CD4-positive, alpha-beta T cell treated with Interleukin-15 for 4 hours (primary cell): Measurements from ENCODE around the gene PLET1.

Source experiments
- DNase-seq: peaks from one replicate; pipeline ENCODE4 v3.0.0-alpha.2; 2020; ENCODE audit warnings: low spot score

PLET1 gene

GRCh38 chr11:112238041-112238440, 22.6 kb downstream of the PLET1 start:
- DNase-seq, result no peak

- DNase-seq, result no peak
Observed at GRCh38 chr11:112237451-112237850, 23.2 kb downstream of the PLET1 start.

- no peak for DNase-seq
Observed at GRCh38 chr11:112235750-112236390, 24.8 kb downstream of the PLET1 start.

GRCh38 chr11:112231952-112232351, 28.7 kb downstream of the PLET1 start:
- DNase-seq, result no peak

- no peak for DNase-seq
Observed at GRCh38 chr11:112229746-112230433, 30.8 kb downstream of the PLET1 start.

- DNase-seq, result no peak
Observed at GRCh38 chr11:112229159-112229558, 31.5 kb downstream of the PLET1 start.

- no peak for DNase-seq
Observed at GRCh38 chr11:112228706-112229105, 32.0 kb downstream of the PLET1 start.

GRCh38 chr11:112227471-112227870, 33.2 kb downstream of the PLET1 start:
- DNase-seq, result no peak

- DNase-seq, result no peak
Observed at GRCh38 chr11:112226831-112227401, 33.7 kb downstream of the PLET1 start.

GRCh38 chr11:112226062-112226830, 34.4 kb downstream of the PLET1 start, which contains the start of gene PTS:
Gene PTS, plus strand, starts transcription at chr11:112226428. Its CDS starts 16 bp downstream, at chr11:112226444.
- peak; percentile 83 for DNase-seq

- DNase-seq, result no peak
Observed at GRCh38 chr11:112225753-112226061, 35.0 kb downstream of the PLET1 start.

- no peak for DNase-seq
Observed at GRCh38 chr11:112223754-112224532, 36.7 kb downstream of the PLET1 start.

- DNase-seq, result no peak
Observed at GRCh38 chr11:112223121-112223520, 37.5 kb downstream of the PLET1 start.

GRCh38 chr11:112222303-112222702, 38.4 kb downstream of the PLET1 start:
- no peak for DNase-seq

GRCh38 chr11:112221274-112221835, 39.3 kb downstream of the PLET1 start:
- DNase-seq, result no peak

GRCh38 chr11:112219476-112220232, 41.0 kb downstream of the PLET1 start:
- DNase-seq, result peak; percentile 74

- no peak for DNase-seq
Observed at GRCh38 chr11:112216561-112217105, 44.0 kb downstream of the PLET1 start.

GRCh38 chr11:112215621-112216020, 45.0 kb downstream of the PLET1 start:
- no peak for DNase-seq

- DNase-seq, result no peak
Observed at GRCh38 chr11:112213753-112214152, 46.9 kb downstream of the PLET1 start.

GRCh38 chr11:112212710-112213109, 48.0 kb downstream of the PLET1 start:
- DNase-seq, result no peak

GRCh38 chr11:112212290-112212689, 48.4 kb downstream of the PLET1 start:
- no peak for DNase-seq
